HCEC 1CT (cell line): ENCODE results near the gene LYRM7.
"Not testable (repeated sequence)": the region's sequence is repeated elsewhere in the genome, so short reads cannot be mapped to it uniquely, and the experiment has no call there.

Experiments used
- DNase-seq: peaks from one replicate; pipeline ENCODE4 v3.0.0-alpha.2; 2017

LYRM7 gene

DNA sequence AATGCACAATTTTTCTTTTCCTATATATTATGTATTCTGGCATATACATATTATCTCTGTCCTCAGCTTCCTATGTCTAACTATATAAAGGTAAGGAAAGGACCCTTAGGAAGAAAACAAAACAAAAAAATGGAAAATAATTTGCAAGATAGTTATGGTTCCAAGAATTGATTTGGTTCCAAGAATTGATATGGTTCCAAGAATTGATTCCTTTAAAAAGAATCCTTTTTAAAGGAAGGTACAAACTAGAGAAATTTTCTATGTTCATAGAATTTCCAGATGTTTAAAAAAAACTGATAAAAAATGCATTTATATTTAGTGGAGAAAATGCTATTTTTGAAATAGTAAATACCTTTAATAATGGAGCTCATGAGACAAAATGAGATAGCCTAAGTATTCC, 12.1 kb downstream of the LYRM7 start:
- DNase-seq, result no peak

- DNase-seq, result no peak
Observed at GRCh38 chr5:131185523-131186104, 14.9 kb downstream of the LYRM7 start.

- DNase-seq, result peak; percentile 64
Observed at GRCh38 chr5:131186561-131187256, 16.0 kb downstream of the LYRM7 start.

- no peak for DNase-seq
Observed at GRCh38 chr5:131193106-131193505, 22.4 kb downstream of the LYRM7 start.

DNA sequence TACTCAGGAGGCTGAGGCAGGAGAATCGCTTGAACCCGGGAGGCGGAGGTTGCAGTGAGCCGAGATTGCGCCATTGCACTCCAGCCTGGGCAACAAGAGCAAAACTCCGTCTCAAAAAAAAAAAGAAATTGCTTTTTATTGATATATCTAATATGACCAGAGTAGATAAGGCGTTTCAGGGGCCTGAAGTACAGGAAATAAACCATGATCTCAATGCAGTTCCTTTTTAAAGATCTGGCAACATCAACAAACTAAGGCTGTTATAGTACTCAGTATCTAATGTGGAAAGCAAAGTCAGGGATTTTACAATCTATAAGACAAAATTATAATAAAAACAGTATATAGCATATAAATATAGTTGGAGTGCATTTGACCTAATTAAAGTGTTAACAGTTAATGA, 23.2 kb downstream of the LYRM7 start:
- DNase-seq, result not testable (repeated sequence)

- DNase-seq, result no peak
Observed at GRCh38 chr5:131194725-131195124, 24.0 kb downstream of the LYRM7 start.

GRCh38 chr5:131195696-131196095, 25.0 kb downstream of the LYRM7 start:
- no peak for DNase-seq

DNA sequence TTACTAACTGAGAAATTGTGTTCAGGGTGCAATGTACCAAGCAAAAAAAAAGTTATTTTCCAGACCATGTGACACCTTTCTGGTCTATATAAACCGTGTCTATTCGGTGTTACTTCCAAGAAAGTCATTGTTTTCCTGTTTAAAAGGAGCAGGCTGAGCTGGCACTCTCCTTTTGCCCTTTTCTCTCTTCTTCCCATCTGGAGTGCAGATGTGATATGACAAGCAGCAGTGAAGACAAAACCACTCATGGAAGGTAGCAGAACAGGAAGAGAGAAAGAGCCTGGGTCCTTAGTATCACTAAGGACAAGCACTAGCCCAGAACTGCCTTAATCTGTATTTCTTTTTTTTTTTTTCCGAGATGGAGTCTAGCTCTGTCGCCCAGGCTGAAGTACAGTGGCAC, 25.6 kb downstream of the LYRM7 start:
- DNase-seq, result peak; percentile 56

- peak; percentile 82 for DNase-seq
Observed at GRCh38 chr5:131198625-131199024, 27.9 kb downstream of the LYRM7 start.

- no peak for DNase-seq
Observed at GRCh38 chr5:131200560-131200959, 29.8 kb downstream of the LYRM7 start.

- no peak for DNase-seq
Observed at GRCh38 chr5:131204964-131205363, 34.2 kb downstream of the LYRM7 start.

DNA sequence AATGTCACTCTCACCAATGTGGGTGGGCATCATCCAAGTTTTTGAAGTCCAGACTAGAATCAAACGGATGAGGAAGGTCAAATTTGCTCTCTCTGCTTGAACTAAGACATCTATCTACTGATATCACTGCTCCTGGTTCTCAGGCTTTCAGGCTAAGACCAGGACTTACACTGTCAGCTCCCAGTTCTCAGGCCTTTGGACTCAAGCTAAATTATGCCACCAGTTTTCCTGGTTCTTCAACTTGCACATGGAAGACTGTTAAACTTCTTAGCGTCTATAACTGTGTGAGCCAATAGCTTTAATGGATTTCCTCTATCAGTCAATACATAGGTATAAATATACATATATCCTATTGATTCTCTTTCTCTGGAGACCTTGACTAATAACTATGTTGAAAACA, 35.3 kb downstream of the LYRM7 start:
- DNase-seq, result no peak

- no peak for DNase-seq
Observed at GRCh38 chr5:131206772-131207171, 36.0 kb downstream of the LYRM7 start.

DNA sequence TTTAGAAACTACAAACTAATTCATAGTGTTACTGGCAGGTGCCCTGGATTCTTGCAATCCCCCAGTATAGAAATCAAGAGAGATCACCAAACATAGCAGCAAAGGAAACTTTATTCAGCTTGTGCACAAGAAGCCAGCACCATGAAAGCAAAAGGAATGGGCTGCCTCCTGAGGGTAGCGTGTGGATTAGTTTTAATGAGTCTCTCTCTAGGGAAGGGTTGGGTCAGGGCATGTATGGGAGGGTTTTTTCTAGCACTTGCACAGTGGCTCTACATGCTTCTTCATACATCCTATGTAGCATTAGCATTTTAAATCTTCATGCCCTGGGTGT, 38.4 kb downstream of the LYRM7 start:
- DNase-seq, result no peak

DNA sequence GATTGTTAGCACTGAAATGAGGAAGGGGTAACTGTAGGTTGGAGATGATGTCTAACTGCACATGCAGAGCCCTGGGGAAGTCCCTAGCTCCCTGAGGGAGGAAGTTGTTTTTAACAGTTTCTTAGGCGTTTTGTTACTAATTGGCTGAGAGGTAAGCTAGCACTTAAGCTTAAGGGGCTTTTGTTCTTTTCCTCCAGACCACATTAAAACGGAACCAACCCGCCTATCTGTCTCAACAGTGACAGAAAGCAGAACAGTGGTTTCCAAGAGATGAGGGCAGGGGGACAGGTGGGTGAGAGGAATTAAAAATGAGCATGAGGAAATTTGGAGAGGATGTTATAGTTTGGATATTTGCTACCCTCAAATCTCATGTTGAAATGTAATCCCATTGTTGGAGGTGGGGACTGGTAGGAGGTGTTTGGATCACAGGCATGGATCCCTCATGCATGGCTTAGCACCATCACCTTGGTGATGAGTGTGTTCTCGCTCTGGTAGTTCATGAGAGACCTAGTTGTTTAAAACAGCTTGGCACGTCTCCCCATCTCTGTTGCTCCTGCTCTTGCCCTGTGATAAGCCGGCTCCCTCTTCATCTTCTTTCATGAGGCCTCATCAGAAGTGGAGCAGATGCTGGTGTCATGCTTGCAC, 38.9 kb downstream of the LYRM7 start:
- DNase-seq, result no peak

- no peak for DNase-seq
Observed at GRCh38 chr5:131210151-131210510, 39.4 kb downstream of the LYRM7 start.

DNA sequence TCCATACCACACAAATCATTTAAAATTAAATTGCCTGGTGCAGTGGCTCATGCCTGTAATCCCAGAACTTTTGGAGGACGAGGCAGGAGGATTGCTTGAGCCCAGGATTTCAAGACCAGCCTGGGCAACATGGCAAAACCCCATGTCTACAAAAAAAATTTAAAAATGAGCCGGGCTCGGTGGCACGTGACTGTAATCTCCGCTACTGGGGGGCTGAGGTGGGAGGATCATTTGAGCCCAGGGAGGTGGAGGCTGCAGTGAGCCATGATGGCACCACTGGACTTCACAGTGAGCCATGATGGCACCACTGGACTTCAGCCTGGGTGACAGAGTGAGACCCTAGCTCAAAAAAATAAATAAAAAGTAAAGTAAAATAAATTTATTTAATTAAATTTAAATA, 40.9 kb downstream of the LYRM7 start:
- no peak for DNase-seq

DNA sequence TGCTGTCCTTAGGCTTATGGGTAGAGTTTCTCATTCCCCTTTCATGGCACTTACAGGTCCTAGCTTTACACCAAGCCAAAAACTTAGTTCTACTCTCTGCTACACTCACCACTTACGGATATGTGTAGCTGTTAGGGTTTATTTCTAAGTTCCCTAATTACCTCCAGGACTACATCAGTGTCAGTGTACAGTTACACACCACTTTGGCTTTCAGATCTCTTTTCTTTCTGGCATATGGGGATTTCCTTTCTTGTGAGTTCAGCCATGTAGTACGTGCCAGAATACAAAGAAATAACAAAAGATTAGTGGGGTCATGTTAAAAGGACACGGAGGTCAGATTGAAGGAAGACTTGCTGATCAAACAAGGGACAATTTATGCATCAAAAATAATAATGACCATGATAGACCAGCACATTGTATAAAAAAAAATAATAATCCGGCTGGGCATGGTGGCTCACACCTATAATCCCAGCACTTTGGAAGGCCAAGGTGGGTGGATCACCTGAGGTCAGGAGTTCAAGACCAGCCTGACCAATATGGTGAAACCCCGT, 41.8 kb downstream of the LYRM7 start:
- DNase-seq, result no peak

- DNase-seq, result no peak
Observed at GRCh38 chr5:131214609-131215227, 44.0 kb downstream of the LYRM7 start.

DNA sequence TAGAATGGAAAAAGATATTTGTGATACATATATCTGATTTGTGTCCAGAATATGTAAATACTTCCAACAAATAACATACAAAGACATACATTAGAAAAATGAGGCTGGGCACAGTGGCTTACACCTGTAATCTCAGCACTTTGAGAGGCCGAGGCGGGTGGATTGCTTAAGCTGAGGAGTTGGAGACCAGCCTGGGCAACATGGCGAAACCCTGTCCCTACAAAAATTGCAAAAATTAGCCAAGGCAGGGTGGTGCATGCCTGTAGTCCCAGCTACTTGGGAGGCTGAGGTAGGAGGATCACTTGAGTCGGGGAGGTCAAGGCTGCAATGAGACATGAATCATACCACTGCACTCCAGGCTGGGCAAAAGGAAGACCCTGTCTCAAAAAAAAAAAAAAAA, 47.0 kb downstream of the LYRM7 start:
- DNase-seq, result no peak

GRCh38 chr5:131218392-131218791, 47.6 kb downstream of the LYRM7 start:
- DNase-seq, result peak; percentile 66

DNA sequence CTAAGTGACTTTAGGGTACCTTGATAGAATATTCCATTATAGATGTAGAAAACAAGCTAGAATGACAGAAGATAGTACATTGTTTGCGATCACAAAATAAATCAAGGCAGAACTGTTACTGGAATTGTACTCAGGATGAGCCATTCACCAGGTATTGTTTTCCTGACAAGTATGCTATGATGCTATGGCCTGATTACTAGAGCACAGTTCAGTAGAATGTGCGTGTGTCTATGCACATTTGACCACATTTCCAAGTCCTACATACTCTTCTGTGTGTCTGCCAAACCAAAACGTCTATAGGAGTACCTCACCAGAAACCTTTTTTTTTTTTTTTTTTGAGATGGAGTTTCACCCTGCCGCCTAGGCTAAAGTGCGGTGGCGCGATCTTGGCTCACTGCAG, 49.8 kb downstream of the LYRM7 start:
- no peak for DNase-seq

DNA sequence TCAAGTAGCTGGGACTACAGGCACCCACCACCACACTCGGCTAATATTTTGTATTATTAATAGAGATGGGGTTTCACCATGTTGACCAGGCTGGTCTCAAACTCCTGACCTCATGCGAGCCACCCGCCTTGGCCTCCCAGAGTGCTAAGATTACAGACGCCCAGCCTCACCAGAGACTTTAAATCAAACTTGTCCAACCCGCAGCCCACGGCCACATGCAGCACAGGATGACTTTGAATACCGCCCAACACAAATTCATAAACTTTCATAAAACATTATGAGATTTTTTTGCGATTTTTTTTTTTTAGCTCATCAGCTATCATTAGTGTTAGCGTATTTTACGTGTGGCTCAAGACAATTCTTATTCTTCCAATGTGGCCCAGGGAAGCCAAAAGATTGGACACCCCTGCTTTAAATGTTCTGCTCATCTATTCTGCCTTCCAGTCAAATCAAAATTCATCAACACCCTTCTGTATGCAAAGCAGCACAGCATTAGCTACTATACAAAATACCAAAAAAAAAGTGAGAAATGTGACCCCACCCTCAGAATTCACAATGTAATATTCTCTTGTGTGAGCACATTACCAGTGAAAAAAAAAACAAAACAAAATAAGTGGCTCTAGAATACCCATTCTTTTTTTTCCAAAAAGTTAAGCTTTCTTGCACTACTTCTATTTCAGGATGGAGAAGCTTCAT, 50.4 kb downstream of the LYRM7 start:
- DNase-seq, result no peak
